ENCODE measurements around the gene UBAC2. TPM values are rescaled to one million over a fixed set of nuclear protein-coding genes. Genes with fewer than 3 reads are reported as not detected.

Gene UBAC2
- total RNA-seq, 4 donors from 2014 or later: 51.0 to 71.5 (median 61.1) TPM

GRCh38 chr13:99199541-99200431 lies 868 bp upstream of the UBAC2 start:
- H3K27ac ChIP-seq: peak overlapping the region; percentile 98 to 100 (median 100)
- no peaks in the 10 kb centered on the region for H3K9me3 ChIP-seq
- ATAC-seq: peak; percentile 1 to 14
- DNase-seq: no peak
- TF ChIP-seq POLR2A (IDR thresholded peaks at IDR 0.05): no peak
- no peak for TF ChIP-seq CTCF (IDR thresholded peaks at IDR 0.05 in 4 of 5, conservative IDR thresholded peaks at IDR 0.05 in 1 of 5)
- peaks cover 30% of the 10 kb centered on the region in 2 donors for H3K4me1 ChIP-seq
- H3K36me3 ChIP-seq: no peaks in the 10 kb centered on the region
- intact Hi-C loops (cut with DNase I; ENCODE audit: low total_unique reads) (loop anchor here (1.0 to 10.0 kb wide), 5 partner anchors 21 to 405 kb away; partner anchors contain the start of gene CLYBL), in situ Hi-C loops (cut with MboI; ENCODE audit: low sequenced_read_pairs in 4 of 4) (no loop called here)
- no peaks in the 10 kb centered on the region for H3K27me3 ChIP-seq
- peak overlapping the region; percentile 87 to 100 (median 98) for H3K4me3 ChIP-seq

GRCh38 chr13:99203601-99204579 lies 3.2 kb downstream of the UBAC2 start:
- H3K4me1 ChIP-seq: peaks cover 30 to 39% of the 10 kb centered on the region in 2 donors

GRCh38 chr13:99205621-99206220 lies 5.1 kb downstream of the UBAC2 start:
- ATAC-seq: no peak

More at GRCh38 chr13:99203601-99204579, 3.2 kb downstream of the UBAC2 start:
- ATAC-seq (no peak), DNase-seq (no peak)
- Histone ChIP-seq H3K27me3 (no peaks in the 10 kb centered on the region), H3K4me3 (no peak overlapping the region), H3K27ac (no peak overlapping the region), H3K36me3 (no peaks in the 10 kb centered on the region), H3K9me3 (no peaks in the 10 kb centered on the region)
- TF ChIP-seq CTCF (IDR thresholded peaks at IDR 0.05 in 4 of 5, conservative IDR thresholded peaks at IDR 0.05 in 1 of 5) (no peak), POLR2A (IDR thresholded peaks at IDR 0.05) (no peak)
- intact Hi-C loops (cut with DNase I; ENCODE audit: low total_unique reads) (loop anchor here (10.0 kb wide), 1 partner anchor 401 kb away; the partner anchor contains the start of gene CLYBL), in situ Hi-C loops (cut with MboI; ENCODE audit: low sequenced_read_pairs in 4 of 4) (no loop called here)

More at GRCh38 chr13:99205621-99206220, 5.1 kb downstream of the UBAC2 start:
- in situ Hi-C loops (cut with MboI; ENCODE audit: low sequenced_read_pairs in 4 of 4): no loop called here
- TF ChIP-seq POLR2A (IDR thresholded peaks at IDR 0.05) (no peak), CTCF (IDR thresholded peaks at IDR 0.05 in 4 of 5, conservative IDR thresholded peaks at IDR 0.05 in 1 of 5) (no peak)
- Histone ChIP-seq H3K4me3 (no peak overlapping the region), H3K36me3 (no peaks in the 10 kb centered on the region), H3K4me1 (peaks cover 25 to 39% of the 10 kb centered on the region in 2 donors), H3K27me3 (no peaks in the 10 kb centered on the region), H3K9me3 (no peaks in the 10 kb centered on the region), H3K27ac (no peak overlapping the region)
- DNase-seq: no peak
- intact Hi-C loops (cut with DNase I; ENCODE audit: low total_unique reads): loop anchor here (10.0 kb wide), 1 partner anchor 399 kb away; the partner anchor contains the start of gene CLYBL
